ENCODE data around the gene TRIM7. TPM values are rescaled to one million over a fixed set of nuclear protein-coding genes. Genes with fewer than 3 reads are reported as not detected.

The TRIM7 gene
- total RNA-seq, 1 donor from 2014 or later: not detected

- Mint-ChIP-seq H3K4me1 (ENCODE audit: unreplicated experiment) (peaks cover 27% of the 10 kb centered on the region), H3K4me3 (ENCODE audit: unreplicated experiment) (no peak overlapping the region), H3K9me3 (ENCODE audit: unreplicated experiment) (no peaks in the 10 kb centered on the region), H3K27ac (ENCODE audit: unreplicated experiment) (no peak overlapping the region), H3K27me3 (ENCODE audit: unreplicated experiment) (peaks cover 44% of the 10 kb centered on the region), H3K36me3 (ENCODE audit: low read depth, unreplicated experiment) (peaks cover 21% of the 10 kb centered on the region)
- TF ChIP-seq CTCF (IDR thresholded peaks at IDR 0.05; ENCODE audit: unreplicated experiment): no peak
- no peak for DNase-seq (ENCODE audit: low spot score)
Measured at GRCh38 chr5:181203093-181203711, 1.8 kb downstream of the TRIM7 start.

- Mint-ChIP-seq H3K27me3 (ENCODE audit: unreplicated experiment) (peaks cover 25% of the 10 kb centered on the region), H3K9me3 (ENCODE audit: unreplicated experiment) (no peaks in the 10 kb centered on the region), H3K36me3 (ENCODE audit: low read depth, unreplicated experiment) (peaks cover 5% of the 10 kb centered on the region), H3K4me1 (ENCODE audit: unreplicated experiment) (peaks cover 13% of the 10 kb centered on the region), H3K27ac (ENCODE audit: unreplicated experiment) (no peak overlapping the region), H3K4me3 (ENCODE audit: unreplicated experiment) (no peak overlapping the region)
- TF ChIP-seq CTCF (IDR thresholded peaks at IDR 0.05; ENCODE audit: unreplicated experiment): no peak
- no peak for DNase-seq (ENCODE audit: low spot score)
Measured at GRCh38 chr5:181200816-181201215, 4.2 kb downstream of the TRIM7 start.

- DNase-seq (ENCODE audit: low spot score): no peak
- peaks cover 9% of the 10 kb centered on the region for H3K4me1 Mint-ChIP-seq (ENCODE audit: unreplicated experiment)
- H3K36me3 Mint-ChIP-seq (ENCODE audit: low read depth, unreplicated experiment): peaks cover 3% of the 10 kb centered on the region
- TF ChIP-seq CTCF (IDR thresholded peaks at IDR 0.05; ENCODE audit: unreplicated experiment): no peak
- no peaks in the 10 kb centered on the region for H3K9me3 Mint-ChIP-seq (ENCODE audit: unreplicated experiment)
- H3K4me3 Mint-ChIP-seq (ENCODE audit: unreplicated experiment): no peak overlapping the region
- no peak overlapping the region for H3K27ac Mint-ChIP-seq (ENCODE audit: unreplicated experiment)
- H3K27me3 Mint-ChIP-seq (ENCODE audit: unreplicated experiment): peaks cover 21% of the 10 kb centered on the region
Measured at GRCh38 chr5:181199881-181200638, 4.9 kb downstream of the TRIM7 start.

- H3K9me3 Mint-ChIP-seq (ENCODE audit: unreplicated experiment): no peaks in the 10 kb centered on the region
- H3K27ac Mint-ChIP-seq (ENCODE audit: unreplicated experiment): no peak overlapping the region
- no peak overlapping the region for H3K4me3 Mint-ChIP-seq (ENCODE audit: unreplicated experiment)
- peaks cover 3% of the 10 kb centered on the region for H3K36me3 Mint-ChIP-seq (ENCODE audit: low read depth, unreplicated experiment)
- no peak for DNase-seq (ENCODE audit: low spot score)
- TF ChIP-seq CTCF (IDR thresholded peaks at IDR 0.05; ENCODE audit: unreplicated experiment): no peak
- peaks cover 22% of the 10 kb centered on the region for H3K27me3 Mint-ChIP-seq (ENCODE audit: unreplicated experiment)
- peaks cover 9% of the 10 kb centered on the region for H3K4me1 Mint-ChIP-seq (ENCODE audit: unreplicated experiment)
Measured at GRCh38 chr5:181198905-181199519, 6.0 kb downstream of the TRIM7 start.

Measured in endothelial cell (in vitro differentiated cells).